Loucy (cell line): ENCODE results near the gene INSR.
"Not testable (repeated sequence)": the region's sequence is repeated elsewhere in the genome, so short reads cannot be mapped to it uniquely, and the experiment has no call there.

ENCODE experiments used
- H2AFZ ChIP-seq: fragments of 200-600 bp; sonication (generic); 2 replicates; pipeline ENCODE4 v1.6.0; 2016; ENCODE audit warnings: antibody characterized with exemption, mild to moderate bottlenecking, low read length, moderate library complexity
- H3F3A ChIP-seq: fragments of 200-600 bp; 2 replicates; pipeline ENCODE4 v1.6.0; 2016; ENCODE audit warnings: antibody characterized with exemption, low read depth, mild to moderate bottlenecking
- H3K27me3 ChIP-seq: fragments of 200-600 bp; sonication (generic); 2 replicates; pipeline ENCODE4 v1.6.1; 2014; ENCODE audit warnings: low read length, mild to moderate bottlenecking; ENCODE audit not compliant: insufficient read depth, poor library complexity, severe bottlenecking
- H3K36me3 ChIP-seq: fragments of 200-600 bp; sonication (generic); 2 replicates; pipeline ENCODE4 v1.6.1; 2016; ENCODE audit warnings: low read length; ENCODE audit not compliant: insufficient read depth
- H3K4me1 ChIP-seq: fragments of 200-600 bp; sonication (generic); 2 replicates; pipeline ENCODE4 v1.5.1; 2014; ENCODE audit warnings: low read length, mild to moderate bottlenecking; ENCODE audit not compliant: insufficient read depth, poor library complexity, severe bottlenecking
- H3K4me2 ChIP-seq: fragments of 200-600 bp; sonication (generic); 2 replicates; pipeline ENCODE4 v1.6.0; 2014; ENCODE audit warnings: antibody characterized with exemption, low read length, low read depth, mild to moderate bottlenecking; ENCODE audit not compliant: poor library complexity, severe bottlenecking
- H3K4me3 ChIP-seq: fragments of 200-600 bp; sonication (generic); 2 replicates; pipeline ENCODE4 v1.5.1; 2014; ENCODE audit warnings: low read length, mild to moderate bottlenecking, mixed read lengths; ENCODE audit not compliant: poor library complexity, severe bottlenecking
- H3K79me2 ChIP-seq: fragments of 200-600 bp; sonication (generic); 2 replicates; pipeline ENCODE4 v1.6.1; 2014; ENCODE audit warnings: low read length; ENCODE audit not compliant: insufficient read depth
- H3K9ac ChIP-seq: fragments of 200-600 bp; sonication (generic); 2 replicates; pipeline ENCODE4 v1.6.0; 2014; ENCODE audit warnings: mild to moderate bottlenecking, low read depth, low read length, moderate library complexity; ENCODE audit not compliant: poor library complexity, severe bottlenecking
- H3K9me2 ChIP-seq: fragments of 200-600 bp; sonication (generic); replicated peaks from 2 replicates; pipeline ENCODE4 v1.6.1; 2016; ENCODE audit warnings: low read depth, low read length, mixed read lengths
- H3K9me3 ChIP-seq: fragments of 200-600 bp; sonication (generic); 2 replicates; pipeline ENCODE4 v1.6.1; 2014; ENCODE audit warnings: mild to moderate bottlenecking, antibody characterized with exemption, low read length, low read depth; ENCODE audit not compliant: insufficient read depth
- H4K20me1 ChIP-seq: fragments of 200-600 bp; sonication (generic); 2 replicates; pipeline ENCODE4 v1.6.0; 2014; ENCODE audit warnings: antibody characterized with exemption, low read length, mild to moderate bottlenecking; ENCODE audit not compliant: insufficient read depth, poor library complexity, severe bottlenecking
- CTCF ChIP-seq: fragments of 200-600 bp; sonication (generic); conservative IDR thresholded peaks from 2 replicates; pipeline ENCODE4 v1.5.1; 2014; ENCODE audit warnings: mild to moderate bottlenecking, antibody characterized with exemption, low read length
- EZH2phosphoT487 ChIP-seq: fragments of 200-600 bp; IDR thresholded peaks from 2 replicates; pipeline ENCODE4 v1.6.1; 2018; ENCODE audit warnings: antibody characterized with exemption, mild to moderate bottlenecking, moderate library complexity, borderline replicate concordance

The INSR gene

GRCh38 chr19:7311911-7312310 is 17.7 kb upstream of the INSR start:
- H3K4me1 ChIP-seq, result no peaks in the 10 kb centered on the region
- H3K4me2 ChIP-seq, result no peak overlapping the region
- no peak overlapping the region for H3K4me3 ChIP-seq
- H3K9ac ChIP-seq, result no peak overlapping the region
- no peaks in the 10 kb centered on the region for H4K20me1 ChIP-seq
- no peak for TF ChIP-seq CTCF
- TF ChIP-seq EZH2phosphoT487, result no peak
- H3F3A ChIP-seq, result no peaks in the 10 kb centered on the region
- no peaks in the 10 kb centered on the region for H3K9me2 ChIP-seq
- no peak overlapping the region for H2AFZ ChIP-seq
- no peaks in the 10 kb centered on the region for H3K36me3 ChIP-seq
- no peaks in the 10 kb centered on the region for H3K27me3 ChIP-seq
- no peaks in the 10 kb centered on the region for H3K79me2 ChIP-seq
- H3K9me3 ChIP-seq, result no peaks in the 10 kb centered on the region

- H3K27me3 ChIP-seq, H3K9me2 ChIP-seq, H3K4me2 ChIP-seq, H4K20me1 ChIP-seq, H3K9ac ChIP-seq, H3K9me3 ChIP-seq, H3K36me3 ChIP-seq, H2AFZ ChIP-seq, H3K4me1 ChIP-seq, H3K4me3 ChIP-seq, H3K79me2 ChIP-seq, H3F3A ChIP-seq: not testable (repeated sequence)
Measured at GRCh38 chr19:7308327-7308726, 14.1 kb upstream of the INSR start.

- Histone ChIP-seq H3K4me3 (no peak overlapping the region), H2AFZ (no peak overlapping the region), H4K20me1 (no peaks in the 10 kb centered on the region), H3K27me3 (no peaks in the 10 kb centered on the region), H3K4me2 (no peak overlapping the region), H3K9me3 (no peaks in the 10 kb centered on the region), H3K9ac (no peak overlapping the region), H3K9me2 (no peaks in the 10 kb centered on the region), H3K4me1 (no peaks in the 10 kb centered on the region), H3K79me2 (no peaks in the 10 kb centered on the region), H3K36me3 (no peaks in the 10 kb centered on the region), H3F3A (no peaks in the 10 kb centered on the region)
- TF ChIP-seq EZH2phosphoT487, result no peak
- TF ChIP-seq CTCF, result no peak
Measured at GRCh38 chr19:7307590-7308218, 13.5 kb upstream of the INSR start.

- Histone ChIP-seq H3K9ac (no peak overlapping the region), H3K9me3 (no peaks in the 10 kb centered on the region), H3K79me2 (no peaks in the 10 kb centered on the region), H3K27me3 (no peaks in the 10 kb centered on the region), H3K36me3 (no peaks in the 10 kb centered on the region), H3F3A (no peaks in the 10 kb centered on the region), H3K4me1 (no peaks in the 10 kb centered on the region), H2AFZ (no peak overlapping the region), H3K4me2 (no peak overlapping the region), H3K4me3 (no peak overlapping the region), H4K20me1 (no peaks in the 10 kb centered on the region), H3K9me2 (no peaks in the 10 kb centered on the region)
- TF ChIP-seq EZH2phosphoT487 (no peak), CTCF (no peak)
Measured at GRCh38 chr19:7304200-7304599, 10.0 kb upstream of the INSR start.
